C4-2B (cell line): ENCODE results near the gene PROCR.
"Not testable (repeated sequence)": the region's sequence is repeated elsewhere in the genome, so short reads cannot be mapped to it uniquely, and the experiment has no call there.

Experiments used
- H3K27ac ChIP-seq: fragments of 450-650 bp; 2 replicates; pipeline ENCODE4 v1.5.1; 2017
- ZFX ChIP-seq: fragments of 450-650 bp; IDR thresholded peaks from 2 replicates; pipeline ENCODE4 v1.6.1; 2017
- TF ChIP-seq, protein P1 (sequence below): fragments of 450-650 bp; conservative IDR thresholded peaks from 2 replicates; pipeline ENCODE4 v1.5.1; 2017; ENCODE audit warnings: mild to moderate bottlenecking

PROCR gene

DNA sequence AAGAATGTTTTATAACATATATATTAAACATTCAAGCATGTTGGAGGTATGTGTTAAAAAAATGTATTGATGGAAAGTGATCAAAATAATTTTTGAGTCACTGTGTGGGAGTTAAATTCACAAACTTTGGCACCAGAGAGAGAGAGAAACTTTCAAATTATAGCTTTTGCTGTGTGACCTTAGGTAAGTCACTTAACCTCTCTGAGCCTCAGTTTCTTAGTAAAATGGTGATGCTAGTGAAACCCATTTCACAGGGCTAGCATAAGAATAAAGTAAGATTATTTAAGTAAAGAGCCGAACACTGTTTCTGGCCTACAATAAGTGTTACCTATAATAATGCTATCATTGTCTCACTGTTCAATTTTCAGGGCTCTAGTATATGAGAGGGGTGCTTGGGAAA is 4.1 kb upstream of the PROCR start:
- TF ChIP-seq ZFX: no peak
- TF ChIP-seq, protein P1, sequence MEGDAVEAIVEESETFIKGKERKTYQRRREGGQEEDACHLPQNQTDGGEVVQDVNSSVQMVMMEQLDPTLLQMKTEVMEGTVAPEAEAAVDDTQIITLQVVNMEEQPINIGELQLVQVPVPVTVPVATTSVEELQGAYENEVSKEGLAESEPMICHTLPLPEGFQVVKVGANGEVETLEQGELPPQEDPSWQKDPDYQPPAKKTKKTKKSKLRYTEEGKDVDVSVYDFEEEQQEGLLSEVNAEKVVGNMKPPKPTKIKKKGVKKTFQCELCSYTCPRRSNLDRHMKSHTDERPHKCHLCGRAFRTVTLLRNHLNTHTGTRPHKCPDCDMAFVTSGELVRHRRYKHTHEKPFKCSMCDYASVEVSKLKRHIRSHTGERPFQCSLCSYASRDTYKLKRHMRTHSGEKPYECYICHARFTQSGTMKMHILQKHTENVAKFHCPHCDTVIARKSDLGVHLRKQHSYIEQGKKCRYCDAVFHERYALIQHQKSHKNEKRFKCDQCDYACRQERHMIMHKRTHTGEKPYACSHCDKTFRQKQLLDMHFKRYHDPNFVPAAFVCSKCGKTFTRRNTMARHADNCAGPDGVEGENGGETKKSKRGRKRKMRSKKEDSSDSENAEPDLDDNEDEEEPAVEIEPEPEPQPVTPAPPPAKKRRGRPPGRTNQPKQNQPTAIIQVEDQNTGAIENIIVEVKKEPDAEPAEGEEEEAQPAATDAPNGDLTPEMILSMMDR: no peak
- H3K27ac ChIP-seq: no peak overlapping the region

DNA sequence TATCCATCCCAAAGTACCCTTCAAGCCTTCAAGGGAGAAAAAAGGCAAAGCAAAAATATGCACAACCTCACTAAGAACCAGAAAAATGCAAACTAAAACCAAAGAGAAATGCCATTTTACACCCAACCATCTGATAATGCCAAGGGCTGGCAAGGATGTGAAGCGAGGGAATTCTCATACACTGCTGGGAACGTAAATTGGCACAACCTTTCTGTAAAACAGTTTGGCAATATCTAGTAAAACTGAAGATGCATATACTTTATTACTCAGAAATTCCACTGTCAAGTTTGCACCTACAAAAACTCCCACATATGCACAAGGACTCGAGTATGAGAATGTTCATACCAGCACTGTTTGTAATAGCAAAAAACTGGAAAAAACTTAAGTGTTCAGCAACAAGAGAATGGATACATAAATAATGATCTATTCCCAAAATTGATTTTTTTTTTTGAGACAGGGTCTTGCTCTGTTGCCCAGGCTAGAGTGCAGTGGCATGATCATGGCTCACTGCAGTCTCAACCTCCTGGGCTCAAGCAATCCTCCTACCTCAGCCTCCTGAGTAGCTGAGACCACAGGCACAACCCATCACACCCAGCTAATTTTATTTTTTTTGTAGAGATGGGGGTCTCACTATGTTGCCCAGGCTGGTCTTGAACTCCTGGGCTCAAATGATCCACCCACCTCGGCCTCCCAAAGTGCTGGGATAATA is 3.0 kb upstream of the PROCR start:
- H3K27ac ChIP-seq: not testable (repeated sequence)

DNA sequence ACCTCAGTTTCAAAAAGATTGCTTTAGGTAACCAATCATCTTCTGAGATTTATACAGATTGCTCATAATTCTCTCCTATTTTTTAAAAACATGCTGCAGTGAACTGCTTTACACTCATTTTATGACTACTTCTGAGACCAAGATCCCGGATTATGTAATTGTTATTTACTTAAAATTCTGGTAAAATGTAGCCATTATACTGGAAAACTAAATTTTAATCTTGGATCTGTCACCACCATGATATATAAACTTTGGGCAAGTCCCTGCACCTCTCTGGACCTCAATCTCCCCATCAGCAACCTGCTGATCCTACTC is 477 bp upstream of the PROCR start:
- H3K27ac ChIP-seq: no peak overlapping the region
- no peak for TF ChIP-seq ZFX
- TF ChIP-seq, protein P1: no peak

DNA sequence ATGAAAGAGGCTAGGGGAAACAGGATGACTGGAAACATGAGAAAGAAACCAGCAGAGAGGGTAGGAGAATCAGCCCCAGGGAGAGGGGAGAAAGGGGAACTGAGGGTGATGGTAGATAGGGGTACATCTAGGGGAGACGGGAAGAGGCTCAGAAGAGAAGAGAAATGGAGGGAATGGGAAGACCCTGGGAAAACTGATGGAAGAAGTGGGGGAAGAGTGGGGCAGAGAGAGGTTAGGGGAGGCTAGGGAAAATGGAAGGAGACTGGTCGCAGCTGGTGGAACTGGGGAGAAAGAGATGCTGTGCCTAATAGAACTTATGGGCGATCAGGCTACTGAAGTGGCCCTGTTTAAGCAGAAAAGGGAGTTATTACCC is 548 bp downstream of the PROCR start:
- no peak overlapping the region for H3K27ac ChIP-seq
- TF ChIP-seq, protein P1: no peak
- TF ChIP-seq ZFX: no peak

DNA sequence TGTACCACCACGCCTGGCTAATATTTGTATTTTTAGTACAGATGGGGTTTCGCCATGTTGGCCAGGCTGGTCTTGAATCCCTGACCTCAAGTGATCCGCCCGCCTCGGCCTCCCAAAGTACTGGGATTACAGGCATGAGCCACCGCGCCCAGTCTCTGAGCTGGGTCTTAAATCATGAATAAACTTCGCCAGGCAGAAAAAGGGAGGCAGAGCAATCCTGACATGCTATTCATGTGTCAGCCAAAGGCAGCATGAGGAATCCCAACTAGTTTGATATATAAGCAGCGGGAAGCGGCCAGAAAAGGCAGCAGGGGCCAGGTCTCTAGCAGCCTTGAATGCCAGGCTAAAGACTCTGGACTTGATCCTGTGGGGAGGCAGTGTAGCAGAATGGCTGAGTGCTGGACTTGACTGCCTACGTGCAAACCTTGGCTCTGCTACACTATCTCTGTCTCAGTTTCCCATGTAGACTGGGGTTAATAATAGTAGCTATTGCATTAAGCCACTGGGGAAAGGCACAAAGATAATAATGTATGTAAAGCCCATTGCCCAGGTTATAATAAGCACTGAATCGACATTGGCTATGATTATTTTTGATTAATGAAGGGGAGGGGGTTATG is 1.8 kb downstream of the PROCR start:
- TF ChIP-seq, protein P1: no peak
- no peak for TF ChIP-seq ZFX
- H3K27ac ChIP-seq: no peak overlapping the region

DNA sequence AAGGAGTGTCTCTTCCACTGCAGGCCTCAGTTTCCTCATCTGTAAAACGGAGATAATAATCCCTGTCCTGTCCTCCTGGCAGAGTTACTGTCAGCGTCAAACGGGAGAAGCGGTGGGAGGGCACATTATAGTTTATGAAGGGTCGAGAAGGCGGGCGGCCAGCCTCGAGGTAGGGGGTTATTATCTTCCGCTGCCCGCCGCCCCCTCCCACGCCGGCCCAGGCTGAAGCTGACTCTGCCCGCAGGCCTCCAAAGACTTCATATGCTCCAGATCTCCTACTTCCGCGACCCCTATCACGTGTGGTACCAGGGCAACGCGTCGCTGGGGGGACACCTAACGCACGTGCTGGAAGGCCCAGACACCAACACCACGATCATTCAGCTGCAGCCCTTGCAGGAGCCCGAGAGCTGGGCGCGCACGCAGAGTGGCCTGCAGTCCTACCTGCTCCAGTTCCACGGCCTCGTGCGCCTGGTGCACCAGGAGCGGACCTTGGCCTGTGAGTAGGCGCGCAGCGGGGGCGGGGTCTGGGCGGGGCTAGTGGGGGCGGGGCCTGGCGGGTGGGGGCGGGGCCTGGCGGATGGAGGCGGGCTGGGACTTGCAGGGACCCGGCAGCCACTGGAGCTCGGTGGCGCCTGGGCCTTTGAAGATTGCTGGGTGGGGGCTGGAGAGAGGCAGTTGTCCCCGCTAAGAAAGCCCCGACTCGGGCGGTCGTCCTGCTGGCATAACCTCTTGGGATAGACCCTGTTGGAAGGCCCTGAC is 2.8 kb downstream of the PROCR start:
- no peak for TF ChIP-seq ZFX
- TF ChIP-seq, protein P1: no peak

DNA sequence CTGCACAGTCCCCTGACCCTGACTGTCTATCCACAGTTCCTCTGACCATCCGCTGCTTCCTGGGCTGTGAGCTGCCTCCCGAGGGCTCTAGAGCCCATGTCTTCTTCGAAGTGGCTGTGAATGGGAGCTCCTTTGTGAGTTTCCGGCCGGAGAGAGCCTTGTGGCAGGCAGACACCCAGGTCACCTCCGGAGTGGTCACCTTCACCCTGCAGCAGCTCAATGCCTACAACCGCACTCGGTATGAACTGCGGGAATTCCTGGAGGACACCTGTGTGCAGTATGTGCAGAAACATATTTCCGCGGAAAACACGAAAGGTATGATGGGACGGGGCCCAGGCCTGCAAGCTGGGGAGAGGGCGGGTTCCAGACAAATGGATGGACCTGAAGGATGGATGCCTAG is 4.3 kb downstream of the PROCR start:
- H3K27ac ChIP-seq: no peak overlapping the region
- TF ChIP-seq ZFX: no peak
- TF ChIP-seq, protein P1: no peak

More for the DNA sequence above, 2.8 kb downstream of the PROCR start:
- H3K27ac ChIP-seq: no peak overlapping the region
